CD14-positive monocyte (primary cell): Measurements from ENCODE around the gene LRP1. TPM values are rescaled to one million over a fixed set of nuclear protein-coding genes. Genes with fewer than 3 reads are reported as not detected.

Experiments
- DNase-seq, 3 donors: peaks; one replicate each; pipeline ENCODE4 v3.0.0-alpha.2; 2011 to 2022
- H2AFZ ChIP-seq: 2 replicates; pipeline ENCODE4 v1.6.0; 2012; ENCODE audit warnings: mild to moderate bottlenecking, low read depth, low read length, inconsistent platforms; ENCODE audit not compliant: insufficient read depth, poor library complexity, severe bottlenecking
- H3K27ac ChIP-seq, 2 donors: 1 replicate in 1 of 2; 2 replicates in 1 of 2; pipeline ENCODE4 v1.5.1; 2012 to 2013; ENCODE audit warnings: low read length in 2 of 2, control low read depth in 1 of 2, inconsistent platforms in 1 of 2, low read depth in 1 of 2, mild to moderate bottlenecking in 1 of 2
- H3K27me3 ChIP-seq, 2 donors: one replicate each; pipeline versions ENCODE4 v1.6.0 to v1.6.1; 2011 to 2013; ENCODE audit warnings: low read length in 2 of 2; ENCODE audit not compliant: control insufficient read depth in 2 of 2, insufficient read depth in 2 of 2
- H3K36me3 ChIP-seq, 2 donors: replicated peaks in 1 of 2; 1 replicate in 1 of 2; 2 replicates in 1 of 2; pipeline versions ENCODE4 v1.5.1 to v1.6.1; 2012 to 2013; ENCODE audit warnings: low read length in 2 of 2, control low read depth in 1 of 2, inconsistent platforms in 1 of 2, mild to moderate bottlenecking in 1 of 2; ENCODE audit not compliant: insufficient read depth in 2 of 2, control insufficient read depth in 1 of 2
- H3K4me1 ChIP-seq, 2 donors: 1 replicate in 1 of 2; 2 replicates in 1 of 2; pipeline versions ENCODE4 v1.5.1 to v1.6.1; 2012 to 2013; ENCODE audit warnings: low read length in 2 of 2, control low read depth in 1 of 2, inconsistent platforms in 1 of 2, mild to moderate bottlenecking in 1 of 2, moderate library complexity in 1 of 2; ENCODE audit not compliant: insufficient read depth in 2 of 2, control insufficient read depth in 1 of 2
- H3K4me2 ChIP-seq: replicated peaks from 2 replicates; pipeline ENCODE3; 2012; ENCODE audit warnings: low read length, moderate library complexity, mild to moderate bottlenecking; ENCODE audit not compliant: poor library complexity, severe bottlenecking; ENCODE audit errors: extremely low read depth
- H3K4me3 ChIP-seq, 3 experiments: fragments of 200-600 bp in 1 of 3; sonication (generic) in 1 of 3; replicated peaks in 1 of 3; 1 replicate in 2 of 3; 2 replicates in 1 of 3; pipeline ENCODE4 v1.5.1; 2011 to 2013; ENCODE audit warnings: low read length in 3 of 3, mild to moderate bottlenecking in 3 of 3, control low read depth in 2 of 3, low read depth in 2 of 3, inconsistent platforms in 1 of 3, moderate library complexity in 1 of 3
- H3K79me2 ChIP-seq: 2 replicates; pipeline ENCODE4 v1.6.0; 2012; ENCODE audit warnings: mild to moderate bottlenecking, control low read depth, inconsistent platforms, low read length, moderate library complexity; ENCODE audit not compliant: insufficient read depth
- H3K9ac ChIP-seq: 2 replicates; pipeline ENCODE4 v1.6.0; 2017; ENCODE audit warnings: low read length, mild to moderate bottlenecking; ENCODE audit not compliant: insufficient read depth, poor library complexity, severe bottlenecking
- H3K9me3 ChIP-seq, 2 donors: replicated peaks in 1 of 2; 1 replicate in 1 of 2; 2 replicates in 1 of 2; pipeline versions ENCODE4 v1.5.1 to v1.6.1; 2012 to 2013; ENCODE audit warnings: low read length in 2 of 2, control low read depth in 1 of 2; ENCODE audit not compliant: control insufficient read depth in 1 of 2, insufficient read depth in 1 of 2
- H4K20me1 ChIP-seq: 2 replicates; pipeline ENCODE4 v1.6.0; 2012; ENCODE audit warnings: mild to moderate bottlenecking, low read length, control low read depth, moderate library complexity; ENCODE audit not compliant: insufficient read depth
- H3K27ac Mint-ChIP-seq, 7 donors: one replicate each; pipeline ENCODE4 v1.8.0; 2020; ENCODE audit warnings: mild to moderate bottlenecking in 7 of 7, mixed read lengths in 7 of 7, moderate library complexity in 6 of 7, inconsistent platforms in 2 of 7
- H3K27me3 Mint-ChIP-seq, 3 donors: one replicate each; pipeline ENCODE4 v1.8.0; 2021 to 2022; ENCODE audit warnings: low read depth in 3 of 3, mild to moderate bottlenecking in 3 of 3, mixed read lengths in 3 of 3, moderate library complexity in 3 of 3, inconsistent platforms in 1 of 3
- H3K36me3 Mint-ChIP-seq, 2 donors: one replicate each; pipeline ENCODE4 v1.8.0; 2020; ENCODE audit warnings: mixed read lengths in 2 of 2, inconsistent platforms in 1 of 2, mild to moderate bottlenecking in 1 of 2
- H3K4me1 Mint-ChIP-seq: one replicate; pipeline ENCODE4 v1.8.0; 2020; ENCODE audit warnings: mild to moderate bottlenecking, mixed read lengths
- H3K4me3 Mint-ChIP-seq, 2 donors: one replicate each; pipeline ENCODE4 v1.8.0; 2020; ENCODE audit warnings: mild to moderate bottlenecking in 2 of 2, mixed read lengths in 2 of 2, moderate library complexity in 1 of 2
- H3K9me3 Mint-ChIP-seq, 7 donors: one replicate each; pipeline ENCODE4 v1.8.0; 2020 to 2022; ENCODE audit warnings: mixed read lengths in 7 of 7, mild to moderate bottlenecking in 6 of 7, moderate library complexity in 6 of 7, inconsistent platforms in 2 of 7
- WGBS: methylation state at CpG from one replicate; pipeline ENCODE4 v1.1.5; 2013; ENCODE audit warnings: missing lambda C conversion rate; ENCODE audit not compliant: insufficient coverage; 5-methylcytosine and 5-hydroxymethylcytosine counted together
- intact Hi-C, 2 donors: fragments of 100-400 bp; cut with micrococcal nuclease; formaldehyde crosslinking; loops; one replicate each; pipeline versions ENCODE4 v1.15.0 to v1.15.1; 2023
- polyA plus RNA-seq, 3 donors: library from polyadenylated mRNA; depleted of rRNA in 1 of 3; unstranded in 2 of 3; stranded (reverse) in 1 of 3; fragments of 300-500 nt in 2 of 3; fragments of >200 nt in 1 of 3; fragmentation: Illumina TruSeq in 2 of 3; gene quantifications; 1 replicate in 2 of 3; 2 replicates in 1 of 3; pipeline ENCODE4 v1.2.3, GENCODE V29; 2012 to 2021
- TF ChIP-seq, protein P1 (sequence below): fragments of 200-600 bp; IDR thresholded peaks from one replicate; pipeline ENCODE4 v1.8.0; 2022; ENCODE audit warnings: antibody characterized with exemption, mild to moderate bottlenecking

The LRP1 gene
- polyA plus RNA-seq, 3 donors, result 5.5 to 246 (median 10.5) TPM

DNA sequence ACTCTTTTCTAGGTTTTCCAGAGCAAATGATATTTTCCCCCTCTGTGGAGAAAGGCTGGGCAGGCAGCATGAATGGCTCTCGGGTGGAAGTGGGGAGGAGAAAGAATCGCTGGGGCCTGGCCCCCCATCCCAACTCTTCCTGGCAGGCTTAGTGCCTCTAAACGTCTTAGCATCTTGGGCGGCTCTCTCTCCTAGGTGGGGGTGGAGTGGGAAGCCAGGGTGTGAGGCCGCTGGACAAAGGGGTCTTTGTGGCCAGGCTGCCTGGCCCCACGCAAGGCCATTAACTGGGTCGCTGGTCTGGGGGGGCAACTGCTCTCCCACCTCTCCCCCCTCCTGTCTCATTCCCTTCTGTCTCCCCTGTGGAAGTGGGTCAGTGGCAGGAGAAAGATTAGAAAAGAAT lies 14.4 kb downstream of the LRP1 start:
- Histone ChIP-seq H3K4me1 (peaks cover 49 to 51% of the 10 kb centered on the region in 2 donors), H4K20me1 (peaks cover 100% of the 10 kb centered on the region), H3K4me2 (no peak overlapping the region), H3K4me3 (no peak overlapping the region), H3K79me2 (peaks cover 46% of the 10 kb centered on the region), H3K9ac (no peak overlapping the region), H3K27ac (no peak overlapping the region), H3K36me3 (peaks cover 84 to 100% of the 10 kb centered on the region in 2 donors), H3K27me3 (no peaks in the 10 kb centered on the region), H2AFZ (no peak overlapping the region), H3K9me3 (no peaks in the 10 kb centered on the region)
- intact Hi-C loops, result no loop called here
- Mint-ChIP-seq H3K4me3 (no peak overlapping the region), H3K4me1 (peaks cover 68% of the 10 kb centered on the region), H3K36me3 (peaks cover 87 to 95% of the 10 kb centered on the region in 2 donors), H3K27me3 (peaks cover 0 to 3% (median 0%) of the 10 kb centered on the region in 3 donors), H3K9me3 (no peaks in the 10 kb centered on the region), H3K27ac (peak overlapping the region in 1 of 7 donors; percentile 24)
- WGBS, result no CpG with 5 or more reads among the region's 7 CpGs
- no peak for DNase-seq
- TF ChIP-seq, protein P1, sequence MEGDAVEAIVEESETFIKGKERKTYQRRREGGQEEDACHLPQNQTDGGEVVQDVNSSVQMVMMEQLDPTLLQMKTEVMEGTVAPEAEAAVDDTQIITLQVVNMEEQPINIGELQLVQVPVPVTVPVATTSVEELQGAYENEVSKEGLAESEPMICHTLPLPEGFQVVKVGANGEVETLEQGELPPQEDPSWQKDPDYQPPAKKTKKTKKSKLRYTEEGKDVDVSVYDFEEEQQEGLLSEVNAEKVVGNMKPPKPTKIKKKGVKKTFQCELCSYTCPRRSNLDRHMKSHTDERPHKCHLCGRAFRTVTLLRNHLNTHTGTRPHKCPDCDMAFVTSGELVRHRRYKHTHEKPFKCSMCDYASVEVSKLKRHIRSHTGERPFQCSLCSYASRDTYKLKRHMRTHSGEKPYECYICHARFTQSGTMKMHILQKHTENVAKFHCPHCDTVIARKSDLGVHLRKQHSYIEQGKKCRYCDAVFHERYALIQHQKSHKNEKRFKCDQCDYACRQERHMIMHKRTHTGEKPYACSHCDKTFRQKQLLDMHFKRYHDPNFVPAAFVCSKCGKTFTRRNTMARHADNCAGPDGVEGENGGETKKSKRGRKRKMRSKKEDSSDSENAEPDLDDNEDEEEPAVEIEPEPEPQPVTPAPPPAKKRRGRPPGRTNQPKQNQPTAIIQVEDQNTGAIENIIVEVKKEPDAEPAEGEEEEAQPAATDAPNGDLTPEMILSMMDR, result no peak

DNA sequence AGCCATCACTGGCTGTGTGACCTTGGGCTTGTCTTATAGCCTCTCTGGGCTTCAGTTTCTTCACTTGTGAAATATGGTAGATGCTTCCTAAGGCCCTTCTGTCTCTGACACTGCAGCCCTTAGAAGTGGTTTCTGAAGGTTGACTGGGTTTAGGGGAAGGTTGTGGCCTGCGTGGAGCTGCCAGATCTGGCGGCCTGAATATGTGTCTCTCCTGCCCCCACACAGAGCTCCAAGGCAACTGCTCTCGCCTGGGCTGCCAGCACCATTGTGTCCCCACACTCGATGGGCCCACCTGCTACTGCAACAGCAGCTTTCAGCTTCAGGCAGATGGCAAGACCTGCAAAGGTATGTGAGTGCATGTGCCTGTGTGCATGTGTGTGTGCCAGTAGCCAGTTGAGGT lies 15.2 kb downstream of the LRP1 start:
- Histone ChIP-seq H3K9me3 (no peaks in the 10 kb centered on the region), H3K27ac (no peak overlapping the region), H2AFZ (no peak overlapping the region), H3K9ac (no peak overlapping the region), H3K36me3 (peaks cover 81 to 100% of the 10 kb centered on the region in 2 donors), H3K79me2 (peaks cover 47% of the 10 kb centered on the region), H3K27me3 (no peaks in the 10 kb centered on the region), H4K20me1 (peaks cover 97% of the 10 kb centered on the region), H3K4me3 (no peak overlapping the region), H3K4me1 (peaks cover 49 to 51% of the 10 kb centered on the region in 2 donors), H3K4me2 (no peak overlapping the region)
- no peaks in the 10 kb centered on the region for H3K9me3 Mint-ChIP-seq
- intact Hi-C loops, result no loop called here
- peaks cover 92% of the 10 kb centered on the region in 2 donors for H3K36me3 Mint-ChIP-seq
- H3K27me3 Mint-ChIP-seq, result peaks cover 0 to 3% (median 0%) of the 10 kb centered on the region in 3 donors
- H3K4me1 Mint-ChIP-seq, result peaks cover 68% of the 10 kb centered on the region
- no peak overlapping the region for H3K4me3 Mint-ChIP-seq
- peak overlapping the region in 1 of 7 donors; percentile 50 for H3K27ac Mint-ChIP-seq
- DNase-seq, result no peak
- WGBS, result 88% methylated on average over 4 of the region's 4 CpGs
- TF ChIP-seq, protein P1, result no peak
